Erythroblast (primary cell): ENCODE measurements around the gene PATJ.

Experiments used
- GATA1 ChIP-seq: IDR thresholded peaks from 2 replicates; pipeline ENCODE4 v1.6.1; 2011; ENCODE audit warnings: low read depth, mild to moderate bottlenecking, control low read depth, low read length, moderate library complexity
- POLR2A ChIP-seq: IDR thresholded peaks from 2 replicates; pipeline ENCODE4 v1.6.1; 2011; ENCODE audit warnings: mild to moderate bottlenecking, low read length

GRCh38 chr1:61842036-61842435 is 99.8 kb downstream of the PATJ start:
- TF ChIP-seq POLR2A (no peak), GATA1 (no peak)
